Measurements from ENCODE around the gene AKAP6.

DNA sequence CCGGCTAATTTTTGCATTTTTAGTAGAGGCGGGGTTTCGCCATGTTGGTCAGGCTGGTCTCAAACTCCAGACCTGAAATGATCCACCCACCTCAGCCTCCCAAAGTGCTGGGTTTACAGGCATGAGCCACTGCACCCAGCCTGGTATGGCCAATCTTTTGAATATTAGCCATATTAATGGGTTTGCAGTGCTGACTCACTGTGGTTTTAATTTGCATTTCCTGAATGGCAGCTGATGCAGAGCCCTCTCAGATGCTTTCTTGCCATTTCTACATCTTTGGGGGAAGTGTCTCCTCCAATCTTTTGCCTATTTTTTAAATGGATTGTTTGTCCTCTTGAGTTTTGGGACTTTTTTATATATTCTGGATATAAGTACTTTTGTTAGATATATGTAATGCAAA lies 554.1 kb downstream of the AKAP6 start:
- TF ChIP-seq CTCF (IDR thresholded peaks at IDR 0.05; ENCODE audit: low read depth, low read length, poor library complexity, severe bottlenecking) (no peak), EZH2phosphoT487 (IDR thresholded peaks at IDR 0.05; ENCODE audit: borderline replicate concordance, low read length) (no peak)
